ENCODE data around the gene DGKQ.

GRCh38 chr4:978957-979701, 5.8 kb upstream of the DGKQ start:
- TF ChIP-seq, protein P1, sequence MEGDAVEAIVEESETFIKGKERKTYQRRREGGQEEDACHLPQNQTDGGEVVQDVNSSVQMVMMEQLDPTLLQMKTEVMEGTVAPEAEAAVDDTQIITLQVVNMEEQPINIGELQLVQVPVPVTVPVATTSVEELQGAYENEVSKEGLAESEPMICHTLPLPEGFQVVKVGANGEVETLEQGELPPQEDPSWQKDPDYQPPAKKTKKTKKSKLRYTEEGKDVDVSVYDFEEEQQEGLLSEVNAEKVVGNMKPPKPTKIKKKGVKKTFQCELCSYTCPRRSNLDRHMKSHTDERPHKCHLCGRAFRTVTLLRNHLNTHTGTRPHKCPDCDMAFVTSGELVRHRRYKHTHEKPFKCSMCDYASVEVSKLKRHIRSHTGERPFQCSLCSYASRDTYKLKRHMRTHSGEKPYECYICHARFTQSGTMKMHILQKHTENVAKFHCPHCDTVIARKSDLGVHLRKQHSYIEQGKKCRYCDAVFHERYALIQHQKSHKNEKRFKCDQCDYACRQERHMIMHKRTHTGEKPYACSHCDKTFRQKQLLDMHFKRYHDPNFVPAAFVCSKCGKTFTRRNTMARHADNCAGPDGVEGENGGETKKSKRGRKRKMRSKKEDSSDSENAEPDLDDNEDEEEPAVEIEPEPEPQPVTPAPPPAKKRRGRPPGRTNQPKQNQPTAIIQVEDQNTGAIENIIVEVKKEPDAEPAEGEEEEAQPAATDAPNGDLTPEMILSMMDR (IDR thresholded peaks at IDR 0.05), result no peak
- no peak for TF ChIP-seq POLR2A (IDR thresholded peaks at IDR 0.05)
- no peak for TF ChIP-seq EP300 (IDR thresholded peaks at IDR 0.05; ENCODE audit: low read depth)

Data from transverse colon (tissue), 3 donors.